ENCODE data around the gene ZFYVE9. TPM values are rescaled to one million over a fixed set of nuclear protein-coding genes. Genes with fewer than 3 reads are reported as not detected.

Gene ZFYVE9
- polyA plus RNA-seq, 3 donors, result 0.09 TPM; not detected in 2

DNA sequence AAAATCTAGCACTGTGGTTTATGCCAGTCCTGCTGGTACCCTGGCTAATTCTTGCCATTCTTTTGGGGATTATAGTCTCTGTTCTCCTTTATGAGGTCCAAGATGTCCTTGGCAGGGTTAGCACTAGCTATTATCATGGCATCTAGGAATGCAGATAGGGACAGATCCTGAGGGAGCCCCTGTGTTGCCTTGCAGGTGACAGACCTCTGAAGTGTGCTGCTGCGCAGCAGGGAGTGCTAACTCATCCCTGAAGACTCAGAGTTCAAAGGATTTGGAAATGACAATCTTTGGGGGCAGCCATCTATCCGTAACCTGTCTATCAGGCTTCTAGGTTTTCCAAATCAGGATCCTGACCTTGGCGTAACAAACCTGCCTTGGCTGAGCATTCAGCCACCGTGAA is 16.3 kb downstream of the ZFYVE9 start:
- 93% methylated on average over 4 of the region's 4 CpGs for WGBS (ENCODE audit: insufficient coverage)
- H3K27ac Mint-ChIP-seq, result no peak overlapping the region
- no peak overlapping the region for H2AFZ ChIP-seq (ENCODE audit: insufficient read depth, low read depth, low read length, poor library complexity, severe bottlenecking)
- peaks cover 7 to 8% (median 8%) of the 10 kb centered on the region in 3 donors for H3K27me3 Mint-ChIP-seq (ENCODE audit: low read depth in 3 of 3)
- H3K4me3 Mint-ChIP-seq, result no peak overlapping the region
- no peaks in the 10 kb centered on the region for H3K4me1 Mint-ChIP-seq
- intact Hi-C loops (cut with micrococcal nuclease), result no loop called here
- no peaks in the 10 kb centered on the region for H3K27me3 ChIP-seq (ENCODE audit: control insufficient read depth in 2 of 2, insufficient read depth in 2 of 2, low read length in 2 of 2)
- no peaks in the 10 kb centered on the region for H3K36me3 ChIP-seq (replicated peaks in 1 of 2; ENCODE audit: control insufficient read depth in 1 of 2, insufficient read depth in 2 of 2, low read length in 2 of 2)
- H3K27ac ChIP-seq (ENCODE audit: low read depth in 1 of 2, low read length in 2 of 2), result no peak overlapping the region
- H3K4me2 ChIP-seq (replicated peaks; ENCODE audit: extremely low read depth, low read length, poor library complexity, severe bottlenecking), result no peak overlapping the region
- no peak for DNase-seq
- H3K4me1 ChIP-seq (ENCODE audit: control insufficient read depth in 1 of 2, insufficient read depth in 2 of 2, low read length in 2 of 2), result no peaks in the 10 kb centered on the region
- no peaks in the 10 kb centered on the region for H4K20me1 ChIP-seq (ENCODE audit: insufficient read depth, low read length)
- H3K4me3 ChIP-seq (replicated peaks in 1 of 3; ENCODE audit: low read depth in 2 of 3, low read length in 3 of 3), result no peak overlapping the region
- H3K9me3 Mint-ChIP-seq, result peaks cover 0 to 4% (median 3%) of the 10 kb centered on the region in 7 donors
- peaks cover 0 to 4% of the 10 kb centered on the region in 2 donors for H3K9me3 ChIP-seq (replicated peaks in 1 of 2; ENCODE audit: control insufficient read depth in 1 of 2, insufficient read depth in 1 of 2, low read length in 2 of 2)
- no peaks in the 10 kb centered on the region for H3K36me3 Mint-ChIP-seq
- no peaks in the 10 kb centered on the region for H3K79me2 ChIP-seq (ENCODE audit: insufficient read depth, low read length)
- TF ChIP-seq, protein P1, sequence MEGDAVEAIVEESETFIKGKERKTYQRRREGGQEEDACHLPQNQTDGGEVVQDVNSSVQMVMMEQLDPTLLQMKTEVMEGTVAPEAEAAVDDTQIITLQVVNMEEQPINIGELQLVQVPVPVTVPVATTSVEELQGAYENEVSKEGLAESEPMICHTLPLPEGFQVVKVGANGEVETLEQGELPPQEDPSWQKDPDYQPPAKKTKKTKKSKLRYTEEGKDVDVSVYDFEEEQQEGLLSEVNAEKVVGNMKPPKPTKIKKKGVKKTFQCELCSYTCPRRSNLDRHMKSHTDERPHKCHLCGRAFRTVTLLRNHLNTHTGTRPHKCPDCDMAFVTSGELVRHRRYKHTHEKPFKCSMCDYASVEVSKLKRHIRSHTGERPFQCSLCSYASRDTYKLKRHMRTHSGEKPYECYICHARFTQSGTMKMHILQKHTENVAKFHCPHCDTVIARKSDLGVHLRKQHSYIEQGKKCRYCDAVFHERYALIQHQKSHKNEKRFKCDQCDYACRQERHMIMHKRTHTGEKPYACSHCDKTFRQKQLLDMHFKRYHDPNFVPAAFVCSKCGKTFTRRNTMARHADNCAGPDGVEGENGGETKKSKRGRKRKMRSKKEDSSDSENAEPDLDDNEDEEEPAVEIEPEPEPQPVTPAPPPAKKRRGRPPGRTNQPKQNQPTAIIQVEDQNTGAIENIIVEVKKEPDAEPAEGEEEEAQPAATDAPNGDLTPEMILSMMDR (IDR thresholded peaks at IDR 0.05), result no peak
- H3K9ac ChIP-seq (ENCODE audit: insufficient read depth, low read length, poor library complexity, severe bottlenecking), result no peak overlapping the region

DNA sequence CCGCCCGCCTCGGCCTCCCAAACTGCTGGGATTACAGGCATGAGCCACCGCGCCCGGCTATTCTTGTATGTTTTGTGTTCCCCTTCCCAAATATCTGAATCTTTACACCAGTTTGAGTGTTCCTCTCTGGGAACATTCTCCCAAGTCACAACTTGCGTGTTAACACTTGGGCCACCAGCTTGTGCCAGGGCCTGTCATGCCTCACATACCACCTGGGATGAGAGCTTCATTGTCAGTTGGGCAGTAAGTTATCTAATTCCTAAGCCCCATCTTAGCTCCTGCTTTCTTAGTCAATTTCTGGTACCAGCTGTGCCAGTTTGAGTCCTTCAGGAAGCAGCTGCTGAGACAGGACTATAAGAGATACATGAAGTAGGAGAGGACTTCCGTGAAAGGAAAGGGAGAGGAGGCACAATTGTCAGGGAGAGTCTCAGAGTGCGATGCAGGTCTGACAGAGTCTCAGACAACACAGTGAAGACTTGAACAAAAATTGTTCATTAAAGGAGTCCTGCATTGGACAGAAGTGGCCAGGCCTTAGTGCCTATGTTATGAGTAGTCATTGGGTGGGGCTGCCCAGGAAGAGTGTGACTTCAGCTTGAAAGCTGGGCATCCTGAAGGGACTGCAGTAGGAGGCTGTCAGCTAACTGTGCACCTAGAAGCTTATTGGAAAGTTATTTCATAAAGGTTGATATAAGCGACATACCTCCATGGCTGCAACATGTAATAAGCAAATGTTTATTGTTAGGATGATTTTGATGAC is 17.3 kb downstream of the ZFYVE9 start:
- H3K4me1 Mint-ChIP-seq, result no peaks in the 10 kb centered on the region
- no peak overlapping the region for H3K9ac ChIP-seq (ENCODE audit: insufficient read depth, low read length, poor library complexity, severe bottlenecking)
- intact Hi-C loops (cut with micrococcal nuclease), result no loop called here
- H4K20me1 ChIP-seq (ENCODE audit: insufficient read depth, low read length), result no peaks in the 10 kb centered on the region
- no peak overlapping the region for H3K4me3 ChIP-seq (replicated peaks in 1 of 3; ENCODE audit: low read depth in 2 of 3, low read length in 3 of 3)
- H3K9me3 ChIP-seq (replicated peaks in 1 of 2; ENCODE audit: control insufficient read depth in 1 of 2, insufficient read depth in 1 of 2, low read length in 2 of 2), result peaks cover 0 to 4% of the 10 kb centered on the region in 2 donors
- H3K4me2 ChIP-seq (replicated peaks; ENCODE audit: extremely low read depth, low read length, poor library complexity, severe bottlenecking), result no peak overlapping the region
- no peaks in the 10 kb centered on the region for H3K36me3 ChIP-seq (replicated peaks in 1 of 2; ENCODE audit: control insufficient read depth in 1 of 2, insufficient read depth in 2 of 2, low read length in 2 of 2)
- no peak overlapping the region for H3K4me3 Mint-ChIP-seq
- peaks cover 7 to 8% (median 8%) of the 10 kb centered on the region in 3 donors for H3K27me3 Mint-ChIP-seq (ENCODE audit: low read depth in 3 of 3)
- no peaks in the 10 kb centered on the region for H3K79me2 ChIP-seq (ENCODE audit: insufficient read depth, low read length)
- DNase-seq, result no peak
- H3K4me1 ChIP-seq (ENCODE audit: control insufficient read depth in 1 of 2, insufficient read depth in 2 of 2, low read length in 2 of 2), result no peaks in the 10 kb centered on the region
- TF ChIP-seq, protein P1 (IDR thresholded peaks at IDR 0.05), result no peak
- no peaks in the 10 kb centered on the region for H3K36me3 Mint-ChIP-seq
- H3K27ac ChIP-seq (ENCODE audit: low read depth in 1 of 2, low read length in 2 of 2), result no peak overlapping the region
- no peak overlapping the region for H3K27ac Mint-ChIP-seq
- peaks cover 0 to 4% (median 3%) of the 10 kb centered on the region in 7 donors for H3K9me3 Mint-ChIP-seq
- 97% methylated on average over 5 of the region's 10 CpGs for WGBS (ENCODE audit: insufficient coverage)
- no peaks in the 10 kb centered on the region for H3K27me3 ChIP-seq (ENCODE audit: control insufficient read depth in 2 of 2, insufficient read depth in 2 of 2, low read length in 2 of 2)
- no peak overlapping the region for H2AFZ ChIP-seq (ENCODE audit: insufficient read depth, low read depth, low read length, poor library complexity, severe bottlenecking)
